Measurements from ENCODE around the gene PDE3B. TPM values are rescaled to one million over a fixed set of nuclear protein-coding genes. Genes with fewer than 3 reads are reported as not detected.
A peak's percentile ranks its signal among the peaks of the same experiment; 100 is the strongest.
"Not testable (repeated sequence)": the region's sequence is repeated elsewhere in the genome, so short reads cannot be mapped to it uniquely, and the experiment has no call there.

Gene PDE3B
- total RNA-seq, 2 donors from 2014 or later, result 68.9 to 90.4 TPM

GRCh38 chr11:14746857-14747395 lies 103.3 kb downstream of the PDE3B start:
- ATAC-seq (no peak), DNase-seq (no peak)
- Mint-ChIP-seq H3K4me1 (peaks cover 16% of the 10 kb centered on the region), H3K4me3 (no peak overlapping the region), H3K27me3 (no peaks in the 10 kb centered on the region), H3K36me3 (ENCODE audit: low read depth) (no peaks in the 10 kb centered on the region), H3K27ac (peak overlapping the region; percentile 2)
- no peaks in the 10 kb centered on the region for H3K9me3 ChIP-seq (ENCODE audit: control insufficient read depth, low read length, poor library complexity, severe bottlenecking)

DNA sequence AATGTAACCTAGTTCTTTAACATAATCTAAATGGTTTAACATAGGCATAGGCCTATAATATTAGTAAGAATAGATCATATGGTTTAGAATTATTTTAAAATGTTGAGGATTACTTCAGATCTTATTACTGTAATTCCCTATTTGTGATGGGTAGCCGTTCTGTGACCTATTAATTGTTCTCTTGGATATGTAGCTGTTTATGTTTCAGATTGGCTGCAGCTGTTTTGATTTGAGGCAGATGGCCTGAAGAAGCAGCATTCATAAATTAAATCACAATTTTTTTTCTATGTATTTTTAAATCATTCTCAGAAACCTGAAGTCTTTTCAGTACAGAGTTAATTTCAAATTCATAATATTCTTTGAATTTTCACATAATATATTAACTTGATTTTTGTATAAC lies 104.5 kb downstream of the PDE3B start:
- H3K36me3 Mint-ChIP-seq (ENCODE audit: low read depth), result no peaks in the 10 kb centered on the region
- H3K4me1 Mint-ChIP-seq, result peaks cover 23% of the 10 kb centered on the region
- H3K4me3 Mint-ChIP-seq, result no peak overlapping the region
- no peak for DNase-seq
- H3K9me3 ChIP-seq (ENCODE audit: control insufficient read depth, low read length, poor library complexity, severe bottlenecking), result no peaks in the 10 kb centered on the region
- H3K27me3 Mint-ChIP-seq, result no peaks in the 10 kb centered on the region
- no peak overlapping the region for H3K27ac Mint-ChIP-seq
- ATAC-seq, result no peak

- H3K4me3 Mint-ChIP-seq, result no peak overlapping the region
- H3K4me1 Mint-ChIP-seq, result peaks cover 28% of the 10 kb centered on the region
- DNase-seq (no peak), ATAC-seq (no peak)
- no peaks in the 10 kb centered on the region for H3K27me3 Mint-ChIP-seq
- H3K9me3 ChIP-seq (ENCODE audit: control insufficient read depth, low read length, poor library complexity, severe bottlenecking), result no peaks in the 10 kb centered on the region
- H3K27ac Mint-ChIP-seq, result peak overlapping the region; percentile 93
- H3K36me3 Mint-ChIP-seq (ENCODE audit: low read depth), result no peaks in the 10 kb centered on the region
Observed at GRCh38 chr11:14750911-14751310, 107.3 kb downstream of the PDE3B start.

- H3K36me3 Mint-ChIP-seq (ENCODE audit: low read depth), result no peaks in the 10 kb centered on the region
Observed at GRCh38 chr11:14751975-14752407, 108.4 kb downstream of the PDE3B start.

DNA sequence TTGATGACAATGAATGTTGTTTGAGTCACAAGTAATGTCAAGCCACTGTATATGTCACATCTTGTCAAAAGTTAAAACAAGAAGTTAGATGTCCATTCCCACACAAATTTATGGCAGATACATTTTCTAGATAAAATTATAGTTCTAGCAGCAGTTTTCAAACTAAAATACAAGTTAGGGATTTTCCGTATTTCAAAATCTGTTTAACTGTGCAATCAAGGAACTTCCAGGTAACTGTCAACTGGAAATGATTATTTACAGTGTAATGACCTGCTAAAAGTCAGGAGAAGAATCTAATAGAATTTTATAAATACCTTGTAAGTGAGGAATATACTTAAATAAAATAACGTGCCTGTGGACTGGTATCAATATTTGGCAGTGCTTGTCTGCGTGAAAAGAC lies 111.5 kb downstream of the PDE3B start:
- Mint-ChIP-seq H3K27ac (peak overlapping the region; percentile 14), H3K27me3 (no peaks in the 10 kb centered on the region), H3K36me3 (ENCODE audit: low read depth) (no peaks in the 10 kb centered on the region), H3K4me3 (no peak overlapping the region), H3K4me1 (peaks cover 26% of the 10 kb centered on the region)
- no peak for DNase-seq
- H3K9me3 ChIP-seq (ENCODE audit: control insufficient read depth, low read length, poor library complexity, severe bottlenecking), result no peaks in the 10 kb centered on the region
- ATAC-seq, result no peak

More at GRCh38 chr11:14751975-14752407, 108.4 kb downstream of the PDE3B start:
- H3K9me3 ChIP-seq (ENCODE audit: control insufficient read depth, low read length, poor library complexity, severe bottlenecking), result no peaks in the 10 kb centered on the region
- Mint-ChIP-seq H3K27ac (peak overlapping the region; percentile 93), H3K4me1 (peaks cover 28% of the 10 kb centered on the region), H3K4me3 (peak overlapping the region; percentile 36), H3K27me3 (no peaks in the 10 kb centered on the region)
- ATAC-seq (peak; percentile 68), DNase-seq (no peak)

DNA sequence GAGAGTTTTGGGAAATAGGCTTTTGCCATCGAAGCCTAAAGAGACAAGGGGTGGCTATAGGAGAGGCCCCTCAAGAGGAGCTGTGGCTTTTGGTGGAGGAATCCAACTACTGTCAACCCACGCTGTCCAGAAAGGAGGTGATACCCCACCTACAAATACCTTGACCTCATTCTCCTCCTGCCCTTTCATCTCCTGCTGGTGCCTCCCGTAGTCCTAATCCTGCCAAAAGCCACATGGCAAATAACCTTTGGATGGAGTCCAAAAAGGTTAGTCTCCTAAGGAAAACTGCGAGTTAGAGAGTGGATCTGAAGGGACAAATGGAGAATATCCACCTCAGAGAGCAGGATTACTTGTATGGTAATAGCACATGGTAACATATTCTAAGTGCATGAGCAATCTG lies 112.7 kb downstream of the PDE3B start:
- peaks cover 22% of the 10 kb centered on the region for H3K4me1 Mint-ChIP-seq
- no peaks in the 10 kb centered on the region for H3K36me3 Mint-ChIP-seq (ENCODE audit: low read depth)
- no peak overlapping the region for H3K27ac Mint-ChIP-seq
- no peaks in the 10 kb centered on the region for H3K27me3 Mint-ChIP-seq
- H3K9me3 ChIP-seq (ENCODE audit: control insufficient read depth, low read length, poor library complexity, severe bottlenecking), result no peaks in the 10 kb centered on the region
- DNase-seq (no peak), ATAC-seq (no peak)
- no peak overlapping the region for H3K4me3 Mint-ChIP-seq

DNA sequence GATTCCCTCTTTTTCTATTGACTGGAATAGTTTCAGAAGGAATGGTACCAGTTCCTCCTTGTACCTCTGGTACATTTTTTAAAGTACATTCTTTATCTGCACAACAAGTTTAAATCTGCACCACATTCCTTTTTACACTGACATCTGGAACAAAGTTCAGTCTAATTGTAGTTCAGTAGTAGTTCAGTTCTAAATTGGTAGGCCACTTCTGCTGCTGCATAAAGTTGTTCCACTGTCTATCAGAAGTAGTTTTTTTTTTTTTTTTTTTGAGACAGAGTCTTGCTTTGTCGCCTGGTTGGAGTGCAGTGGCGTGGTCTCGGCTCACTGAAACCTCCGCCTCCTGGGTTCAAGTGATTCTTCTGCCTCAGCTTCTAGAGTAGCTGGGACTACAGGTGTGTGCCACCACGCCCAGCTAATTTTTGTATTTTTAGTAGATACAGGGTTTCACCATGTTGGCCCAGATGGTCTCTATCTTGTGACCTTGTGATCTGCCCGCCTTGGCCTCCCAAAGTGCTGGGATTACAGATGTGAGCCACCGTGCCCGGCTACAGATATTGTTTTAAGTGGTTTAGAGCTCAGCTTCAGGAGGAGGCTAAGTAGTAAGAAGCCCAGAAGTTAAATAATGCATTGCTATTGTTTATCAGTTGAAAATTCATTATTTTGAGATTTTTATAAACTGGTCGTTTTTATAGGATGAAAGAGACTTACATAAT lies 115.9 kb downstream of the PDE3B start:
- ATAC-seq; H3K4me1 Mint-ChIP-seq; H3K4me3 Mint-ChIP-seq; H3K9me3 ChIP-seq (ENCODE audit: control insufficient read depth, low read length, poor library complexity, severe bottlenecking); DNase-seq; H3K27ac Mint-ChIP-seq; H3K36me3 Mint-ChIP-seq (ENCODE audit: low read depth); H3K27me3 Mint-ChIP-seq: not testable (repeated sequence)

DNA sequence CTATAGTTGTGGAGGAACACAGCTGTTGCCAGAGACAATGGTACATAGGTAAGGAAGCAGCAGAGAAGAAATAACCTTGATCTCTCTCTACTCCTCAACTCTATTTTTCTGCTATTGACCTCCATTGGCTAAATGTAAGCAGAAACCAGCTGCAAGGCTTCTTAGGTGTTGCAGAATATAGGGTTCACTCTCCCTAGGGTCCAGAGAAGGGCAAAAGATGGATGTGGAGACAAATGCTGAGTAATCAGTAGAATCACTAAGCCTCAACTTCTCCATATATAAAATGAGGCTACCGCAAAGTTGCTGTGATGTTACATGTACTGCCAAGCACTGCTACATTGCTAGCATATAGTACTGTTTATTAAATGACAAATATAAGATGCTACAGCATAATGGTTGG lies 120.6 kb downstream of the PDE3B start:
- Mint-ChIP-seq H3K27me3 (no peaks in the 10 kb centered on the region), H3K27ac (no peak overlapping the region), H3K36me3 (ENCODE audit: low read depth) (peaks cover 2% of the 10 kb centered on the region), H3K4me1 (peaks cover 16% of the 10 kb centered on the region), H3K4me3 (no peak overlapping the region)
- no peaks in the 10 kb centered on the region for H3K9me3 ChIP-seq (ENCODE audit: control insufficient read depth, low read length, poor library complexity, severe bottlenecking)
- no peak for DNase-seq
- ATAC-seq, result no peak

DNA sequence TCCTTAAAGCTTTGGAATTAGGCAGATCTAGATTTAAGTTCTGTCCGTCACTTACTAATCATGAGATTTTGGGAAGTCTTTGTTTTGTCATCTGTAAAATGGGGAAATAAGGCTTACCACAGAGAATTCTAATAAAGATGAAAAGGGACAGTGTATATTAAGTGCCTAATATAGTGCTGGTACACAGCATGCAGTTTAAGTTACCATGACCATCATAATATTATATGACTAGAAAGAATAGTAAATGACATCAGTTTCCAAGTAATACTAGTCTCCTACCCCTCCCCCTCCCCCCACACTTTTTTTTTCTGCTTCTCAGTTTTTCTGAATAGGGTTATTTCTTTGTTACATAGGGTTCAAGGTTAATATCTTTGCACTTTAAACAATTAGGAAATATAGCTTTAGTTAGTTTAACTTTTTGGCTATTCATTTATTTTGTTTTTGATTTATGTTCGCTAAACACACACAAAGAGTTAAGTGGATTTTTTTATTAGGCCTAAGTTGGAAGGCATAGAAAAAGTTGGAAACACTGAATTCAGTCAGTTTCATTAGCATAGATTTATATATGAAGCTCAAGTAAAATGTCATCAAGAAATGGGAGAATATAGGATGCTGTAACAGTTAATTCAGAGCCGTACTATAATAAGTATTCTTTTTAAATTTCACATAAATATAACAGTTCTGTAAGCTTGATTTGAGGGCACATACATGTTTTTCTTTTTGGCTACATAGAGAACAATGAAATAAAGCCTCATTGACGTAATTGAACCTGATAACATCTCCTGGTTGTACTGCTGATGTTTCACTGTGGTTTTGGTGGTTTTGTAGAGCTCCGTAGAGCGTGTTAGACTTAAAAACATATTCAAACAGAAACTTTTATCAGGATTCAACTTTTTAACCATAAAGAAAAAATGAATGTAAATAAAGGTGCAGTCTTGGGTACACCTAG lies 121.2 kb downstream of the PDE3B start:
- DNase-seq (peak in 1 of 3 donors; percentile 7), ATAC-seq (peak; percentile 93)
- H3K36me3 Mint-ChIP-seq (ENCODE audit: low read depth), result peaks cover 2% of the 10 kb centered on the region
- peak overlapping the region; percentile 60 for H3K4me3 Mint-ChIP-seq
- no peak overlapping the region for H3K27ac Mint-ChIP-seq
- H3K9me3 ChIP-seq (ENCODE audit: control insufficient read depth, low read length, poor library complexity, severe bottlenecking), result no peaks in the 10 kb centered on the region
- peaks cover 15% of the 10 kb centered on the region for H3K4me1 Mint-ChIP-seq
- no peaks in the 10 kb centered on the region for H3K27me3 Mint-ChIP-seq

GRCh38 chr11:14766585-14766984 lies 123.0 kb downstream of the PDE3B start:
- no peaks in the 10 kb centered on the region for H3K27me3 Mint-ChIP-seq
- peaks cover 21% of the 10 kb centered on the region for H3K4me1 Mint-ChIP-seq
- H3K9me3 ChIP-seq (ENCODE audit: control insufficient read depth, low read length, poor library complexity, severe bottlenecking), result no peaks in the 10 kb centered on the region
- no peak for ATAC-seq
- DNase-seq, result no peak
- no peak overlapping the region for H3K27ac Mint-ChIP-seq
- H3K4me3 Mint-ChIP-seq, result no peak overlapping the region
- H3K36me3 Mint-ChIP-seq (ENCODE audit: low read depth), result peaks cover 2% of the 10 kb centered on the region

GRCh38 chr11:14768526-14769188 lies 125.1 kb downstream of the PDE3B start:
- peaks cover 2% of the 10 kb centered on the region for H3K36me3 Mint-ChIP-seq (ENCODE audit: low read depth)
- ATAC-seq, result peak; percentile 49
- H3K27ac Mint-ChIP-seq, result peak overlapping the region; percentile 94
- H3K4me3 Mint-ChIP-seq, result no peak overlapping the region
- H3K4me1 Mint-ChIP-seq, result peaks cover 22% of the 10 kb centered on the region
- H3K27me3 Mint-ChIP-seq, result no peaks in the 10 kb centered on the region
- no peaks in the 10 kb centered on the region for H3K9me3 ChIP-seq (ENCODE audit: control insufficient read depth, low read length, poor library complexity, severe bottlenecking)
- no peak for DNase-seq

DNA sequence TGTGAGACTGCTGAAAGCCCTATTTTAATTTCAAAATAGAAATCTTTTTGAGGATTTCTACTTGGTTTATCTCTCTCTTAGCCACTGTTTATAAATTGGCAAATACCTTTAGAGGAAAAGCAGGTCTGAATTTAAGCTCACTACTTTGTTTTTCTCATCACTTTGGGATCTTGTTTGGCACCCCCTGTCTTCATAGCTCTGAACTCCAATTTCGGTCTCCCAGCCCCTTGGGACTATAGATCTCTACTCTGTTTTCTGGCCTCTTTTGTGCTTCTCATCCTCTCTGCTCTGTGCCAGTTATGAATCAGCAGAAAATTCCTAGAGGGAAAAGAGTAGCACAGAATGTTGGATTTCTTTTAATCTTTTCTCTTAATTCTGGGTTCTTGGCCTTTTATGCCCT lies 130.2 kb downstream of the PDE3B start:
- DNase-seq, result no peak
- Mint-ChIP-seq H3K36me3 (ENCODE audit: low read depth) (peaks cover 10% of the 10 kb centered on the region), H3K4me1 (peaks cover 22% of the 10 kb centered on the region), H3K27ac (peak overlapping the region; percentile 37), H3K4me3 (no peak overlapping the region), H3K27me3 (no peaks in the 10 kb centered on the region)
- no peaks in the 10 kb centered on the region for H3K9me3 ChIP-seq (ENCODE audit: control insufficient read depth, low read length, poor library complexity, severe bottlenecking)
- peak; percentile 61 for ATAC-seq

GRCh38 chr11:14774721-14775120 lies 131.1 kb downstream of the PDE3B start:
- no peaks in the 10 kb centered on the region for H3K27me3 Mint-ChIP-seq
- DNase-seq (no peak), ATAC-seq (no peak)
- H3K27ac Mint-ChIP-seq, result no peak overlapping the region
- H3K36me3 Mint-ChIP-seq (ENCODE audit: low read depth), result peaks cover 8% of the 10 kb centered on the region
- H3K4me3 Mint-ChIP-seq, result no peak overlapping the region
- H3K9me3 ChIP-seq (ENCODE audit: control insufficient read depth, low read length, poor library complexity, severe bottlenecking), result no peaks in the 10 kb centered on the region
- peaks cover 21% of the 10 kb centered on the region for H3K4me1 Mint-ChIP-seq

Data from T-helper 17 cell (primary cell).